DND-41 (cell line): ENCODE data around the gene PTPRN2.
A peak's percentile ranks its signal among the peaks of the same experiment; 100 is the strongest.

Experiments used
- ATAC-seq: fragments of 200-7000 bp; cut with Tn5 transposase; 3 replicates; pipeline ENCODE4 v1.9.1; 2021; ENCODE audit warnings: low read depth; ENCODE audit not compliant: insufficient read depth
- DNase-seq: peaks from one replicate; pipeline ENCODE4 v3.0.0-alpha.2; 2020
- H2AFZ ChIP-seq: 2 replicates; pipeline ENCODE4 v1.6.0; 2012; ENCODE audit warnings: low read depth, low read length
- H3K27ac ChIP-seq: 2 replicates; pipeline ENCODE4 v1.5.1; 2012; ENCODE audit warnings: low read length, inconsistent platforms
- H3K27me3 ChIP-seq: fragments of 200-600 bp; sonication (generic); 2 replicates; pipeline ENCODE4 v1.6.0; 2012; ENCODE audit warnings: low read length, mild to moderate bottlenecking, inconsistent platforms; ENCODE audit not compliant: insufficient read depth, poor library complexity
- H3K36me3 ChIP-seq: 2 replicates; pipeline ENCODE4 v1.5.1; 2012; ENCODE audit warnings: low read length, inconsistent platforms; ENCODE audit not compliant: insufficient read depth
- H3K4me1 ChIP-seq: 2 replicates; pipeline ENCODE4 v1.5.1; 2012; ENCODE audit warnings: mild to moderate bottlenecking, low read length; ENCODE audit not compliant: insufficient read depth
- H3K4me2 ChIP-seq: 2 replicates; pipeline ENCODE4 v1.6.0; 2012; ENCODE audit warnings: mild to moderate bottlenecking, moderate library complexity, low read length, inconsistent platforms; ENCODE audit not compliant: insufficient read depth
- H3K4me3 ChIP-seq, 2 experiments: fragments of 200-600 bp in 1 of 2; shearing (Covaris generic) in 1 of 2; 2 replicates each; pipeline ENCODE4 v1.5.1; 2012 to 2016; ENCODE audit warnings: inconsistent platforms in 2 of 2, low read length in 2 of 2, mild to moderate bottlenecking in 2 of 2, low read depth in 1 of 2, moderate library complexity in 1 of 2
- H3K79me2 ChIP-seq: 2 replicates; pipeline ENCODE4 v1.6.0; 2012; ENCODE audit warnings: low read length, inconsistent platforms; ENCODE audit not compliant: insufficient read depth
- H3K9ac ChIP-seq: 2 replicates; pipeline ENCODE4 v1.6.0; 2012; ENCODE audit warnings: low read depth, mild to moderate bottlenecking, inconsistent platforms, low read length, moderate library complexity
- H3K9me3 ChIP-seq: 2 replicates; pipeline ENCODE4 v1.5.1; 2012; ENCODE audit warnings: low read length, moderate library complexity, mild to moderate bottlenecking, inconsistent platforms; ENCODE audit not compliant: insufficient read depth, severe bottlenecking
- H4K20me1 ChIP-seq: 2 replicates; pipeline ENCODE4 v1.6.0; 2012; ENCODE audit warnings: low read length; ENCODE audit not compliant: insufficient read depth
- EZH2 ChIP-seq: IDR thresholded peaks from 3 replicates; pipeline ENCODE4 v1.6.1; 2012; ENCODE audit warnings: borderline replicate concordance, low read depth, mild to moderate bottlenecking, moderate library complexity, low read length, inconsistent platforms; ENCODE audit not compliant: severe bottlenecking
- TF ChIP-seq, protein P1 (sequence below): IDR thresholded peaks from 2 replicates; pipeline ENCODE4 v1.5.1; 2012; ENCODE audit warnings: borderline replicate concordance, low read length, moderate library complexity, mild to moderate bottlenecking; ENCODE audit not compliant: poor library complexity, severe bottlenecking; ENCODE audit errors: extremely low read depth

PTPRN2 gene

DNA sequence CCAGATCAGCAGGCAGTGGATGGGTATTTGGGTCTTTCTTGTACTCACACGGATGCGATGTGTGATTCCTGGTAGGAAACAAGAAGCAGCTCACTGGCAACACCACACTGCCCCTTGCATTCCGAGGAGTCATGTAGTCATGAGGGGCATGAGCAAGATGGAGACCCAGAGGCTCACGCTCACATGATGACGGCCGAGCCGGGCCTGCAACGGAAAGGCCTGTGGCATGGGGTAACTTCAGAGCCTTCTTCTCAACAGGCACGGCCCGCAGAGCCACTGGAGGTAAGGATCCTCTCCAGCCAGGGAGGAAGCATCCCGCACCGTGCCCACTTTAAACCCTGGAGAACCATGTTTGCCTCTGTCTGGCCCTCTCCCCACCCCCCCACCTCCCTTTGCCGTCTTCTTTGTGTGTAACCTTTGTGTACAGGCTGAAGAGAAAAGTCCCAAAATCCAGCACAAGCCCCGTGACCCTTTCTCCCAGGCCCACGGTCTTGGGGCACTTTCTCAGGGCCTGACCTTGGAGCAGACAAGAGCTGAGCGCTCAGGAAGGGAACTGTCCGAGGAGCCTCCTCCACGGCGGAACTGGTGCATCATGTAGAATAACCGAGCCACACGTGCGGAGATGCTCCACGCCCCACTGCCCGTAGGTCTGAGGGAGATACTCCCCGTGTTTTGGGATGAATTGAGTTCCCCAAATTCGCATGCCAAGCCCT is 734.4 kb downstream of the PTPRN2 start:
- Histone ChIP-seq H3K4me1 (peaks cover 16% of the 10 kb centered on the region), H3K9me3 (no peaks in the 10 kb centered on the region), H3K27me3 (peaks cover 3% of the 10 kb centered on the region), H3K9ac (no peak overlapping the region), H3K79me2 (no peaks in the 10 kb centered on the region), H3K36me3 (no peaks in the 10 kb centered on the region), H3K27ac (no peak overlapping the region), H3K4me2 (no peak overlapping the region), H4K20me1 (no peaks in the 10 kb centered on the region), H3K4me3 (no peak overlapping the region), H2AFZ (no peak overlapping the region)
- DNase-seq (no peak), ATAC-seq (no peak)
- TF ChIP-seq EZH2 = no peak
- TF ChIP-seq, protein P1, sequence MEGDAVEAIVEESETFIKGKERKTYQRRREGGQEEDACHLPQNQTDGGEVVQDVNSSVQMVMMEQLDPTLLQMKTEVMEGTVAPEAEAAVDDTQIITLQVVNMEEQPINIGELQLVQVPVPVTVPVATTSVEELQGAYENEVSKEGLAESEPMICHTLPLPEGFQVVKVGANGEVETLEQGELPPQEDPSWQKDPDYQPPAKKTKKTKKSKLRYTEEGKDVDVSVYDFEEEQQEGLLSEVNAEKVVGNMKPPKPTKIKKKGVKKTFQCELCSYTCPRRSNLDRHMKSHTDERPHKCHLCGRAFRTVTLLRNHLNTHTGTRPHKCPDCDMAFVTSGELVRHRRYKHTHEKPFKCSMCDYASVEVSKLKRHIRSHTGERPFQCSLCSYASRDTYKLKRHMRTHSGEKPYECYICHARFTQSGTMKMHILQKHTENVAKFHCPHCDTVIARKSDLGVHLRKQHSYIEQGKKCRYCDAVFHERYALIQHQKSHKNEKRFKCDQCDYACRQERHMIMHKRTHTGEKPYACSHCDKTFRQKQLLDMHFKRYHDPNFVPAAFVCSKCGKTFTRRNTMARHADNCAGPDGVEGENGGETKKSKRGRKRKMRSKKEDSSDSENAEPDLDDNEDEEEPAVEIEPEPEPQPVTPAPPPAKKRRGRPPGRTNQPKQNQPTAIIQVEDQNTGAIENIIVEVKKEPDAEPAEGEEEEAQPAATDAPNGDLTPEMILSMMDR = no peak

DNA sequence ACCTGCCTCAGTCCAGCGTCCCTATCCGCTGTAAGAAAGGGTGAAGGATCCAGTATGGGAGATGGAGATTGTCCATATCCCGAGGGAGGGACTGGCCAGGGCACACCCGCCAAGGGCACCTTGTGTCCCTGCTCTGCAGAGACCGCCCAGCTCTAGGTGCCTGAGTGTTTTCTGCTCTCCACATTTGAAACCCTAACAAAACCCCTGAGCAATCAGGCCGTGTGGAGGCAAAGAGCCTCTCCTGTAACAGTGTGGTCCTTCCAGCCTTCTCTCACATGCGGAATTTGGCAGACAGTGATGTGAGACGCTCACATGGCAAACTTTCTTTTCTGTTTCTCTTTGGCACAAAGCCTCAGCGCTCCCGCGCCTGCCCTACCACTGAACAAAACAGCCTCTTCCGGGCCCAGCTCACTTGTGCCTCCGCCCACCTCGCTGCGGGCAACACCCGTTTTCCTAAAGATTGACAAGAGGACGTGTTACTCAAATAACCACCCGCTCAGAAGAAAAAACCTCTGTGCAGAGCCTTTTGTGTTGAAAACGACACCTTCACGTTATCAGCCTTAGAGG is 736.0 kb downstream of the PTPRN2 start:
- peak overlapping the region; percentile 60 for H3K4me2 ChIP-seq

DNA sequence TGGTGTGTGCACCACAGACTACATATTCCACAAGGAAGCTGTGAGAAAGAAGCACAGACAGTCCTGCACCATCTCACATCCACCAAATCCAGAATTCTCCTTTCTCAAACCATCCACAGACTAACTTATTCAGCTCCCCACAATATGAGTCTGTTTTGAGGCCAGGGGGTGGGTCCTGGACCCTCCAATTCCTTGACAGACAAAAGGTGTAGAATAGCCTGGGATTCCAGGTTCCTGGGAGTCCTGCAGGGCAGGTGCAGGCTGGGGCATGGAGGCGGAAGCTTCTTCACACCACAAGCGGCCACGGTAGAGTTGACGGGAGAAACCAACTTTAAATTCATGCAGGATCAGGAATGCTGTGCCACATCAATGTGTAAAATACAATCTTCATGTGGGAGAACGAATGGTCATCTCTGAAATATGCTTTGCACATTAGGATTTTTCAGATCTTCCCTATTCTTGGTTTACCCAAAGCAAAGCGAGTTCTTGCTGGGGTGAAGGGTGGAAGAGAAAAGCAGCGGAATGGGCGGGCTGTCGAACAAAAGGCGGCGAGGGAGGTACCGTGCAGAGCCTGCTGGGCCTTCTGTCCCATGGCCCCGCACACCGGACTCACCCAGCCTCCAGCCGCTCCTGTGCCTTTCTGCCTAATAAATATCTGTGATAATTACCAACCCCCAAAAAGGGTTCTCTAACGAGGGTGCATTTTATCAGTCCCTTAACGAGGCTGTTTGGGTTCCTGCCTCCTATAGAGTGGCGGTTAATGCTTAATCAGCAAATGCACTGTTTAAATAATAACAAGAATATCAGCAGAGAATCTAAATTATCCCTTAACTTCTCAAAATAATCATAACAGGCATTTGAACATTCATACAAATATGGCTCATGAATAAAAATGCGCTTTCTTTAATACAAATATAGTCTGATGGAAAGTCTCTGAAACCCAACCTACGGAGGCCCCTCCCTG is 736.9 kb downstream of the PTPRN2 start:
- Histone ChIP-seq H3K9me3 (no peaks in the 10 kb centered on the region), H2AFZ (peak overlapping the region; percentile 79), H3K79me2 (no peaks in the 10 kb centered on the region), H4K20me1 (no peaks in the 10 kb centered on the region), H3K4me1 (peaks cover 16% of the 10 kb centered on the region), H3K36me3 (no peaks in the 10 kb centered on the region), H3K9ac (peak overlapping the region; percentile 56), H3K27ac (peak overlapping the region; percentile 80), H3K4me3 (peak overlapping the region in 1 of 2 experiments; percentile 43; a peak in 2 of 4 replicates), H3K27me3 (peaks cover 13% of the 10 kb centered on the region), H3K4me2 (peak overlapping the region; percentile 60)
- ATAC-seq (no peak), DNase-seq (no peak)
- TF ChIP-seq, protein P1 = no peak
- TF ChIP-seq EZH2 = no peak

More for the DNA sequence above, 736.0 kb downstream of the PTPRN2 start:
- H3K36me3 ChIP-seq = no peaks in the 10 kb centered on the region
- peaks cover 16% of the 10 kb centered on the region for H3K4me1 ChIP-seq
- peak overlapping the region; percentile 56 for H3K9ac ChIP-seq
- H4K20me1 ChIP-seq = no peaks in the 10 kb centered on the region
- peaks cover 7% of the 10 kb centered on the region for H3K27me3 ChIP-seq
- no peaks in the 10 kb centered on the region for H3K79me2 ChIP-seq
- ATAC-seq (peak; percentile 100), DNase-seq (peak; percentile 91)
- peak overlapping the region; percentile 79 for H2AFZ ChIP-seq
- TF ChIP-seq, protein P1 = no peak
- TF ChIP-seq EZH2 = no peak
- H3K27ac ChIP-seq = peak overlapping the region; percentile 80
- H3K9me3 ChIP-seq = no peaks in the 10 kb centered on the region
- H3K4me3 ChIP-seq = peak overlapping the region in 1 of 2 experiments; percentile 43; a peak in 2 of 4 replicates
